Tibial artery (tissue), 4 donors: Measurements from ENCODE around the gene RILPL1.
"Not testable (repeated sequence)": the region's sequence is repeated elsewhere in the genome, so short reads cannot be mapped to it uniquely, and the experiment has no call there.

Source experiments
- DNase-seq, 2 donors: peaks; one replicate each; pipeline ENCODE4 v3.0.0-alpha.2; 2019
- H3K27ac ChIP-seq, 2 donors: fragments of 200-600 bp; sonication (generic) in 1 of 2; 1 replicate in 1 of 2; 2 replicates in 1 of 2; pipeline ENCODE4 v1.5.1; 2018 to 2019; ENCODE audit warnings: mild to moderate bottlenecking in 1 of 2
- H3K27me3 ChIP-seq, 2 donors: fragments of 200-600 bp; sonication (generic) in 1 of 2; one replicate each; pipeline versions ENCODE4 v1.5.1 to v1.6.0; 2016 to 2019
- H3K36me3 ChIP-seq, 3 donors: fragments of 200-600 bp; sonication (generic) in 2 of 3; one replicate each; pipeline ENCODE4 v1.5.1; 2016 to 2019; ENCODE audit warnings: mild to moderate bottlenecking in 2 of 3
- H3K4me1 ChIP-seq, 4 donors: fragments of 200-600 bp; sonication (generic) in 2 of 4; 1 replicate in 3 of 4; 2 replicates in 1 of 4; pipeline ENCODE4 v1.5.1; 2016 to 2019
- H3K4me3 ChIP-seq, 2 donors: fragments of 200-600 bp; sonication (generic) in 1 of 2; 1 replicate in 1 of 2; 2 replicates in 1 of 2; pipeline ENCODE4 v1.5.1; 2018 to 2019; ENCODE audit warnings: mild to moderate bottlenecking in 2 of 2
- H3K9me3 ChIP-seq, 3 donors: fragments of 200-600 bp; sonication (generic) in 1 of 3; one replicate each; pipeline ENCODE4 v1.5.1; 2016 to 2019
- CTCF ChIP-seq, 2 experiments: fragments of 200-600 bp in 1 of 2; fragments of 450-650 bp in 1 of 2; IDR thresholded peaks; one replicate each; pipeline ENCODE4 v1.5.1; 2017 to 2019; ENCODE audit warnings: antibody characterized with exemption in 2 of 2, mild to moderate bottlenecking in 1 of 2, moderate library complexity in 1 of 2
- intact Hi-C: fragments of 100-400 bp; cut with DNase I; formaldehyde crosslinking; loops from one replicate; pipeline ENCODE4 v1.15.0; 2023; ENCODE audit warnings: low total_unique reads

The RILPL1 gene

GRCh38 chr12:123548107-123548506 is 14.6 kb upstream of the RILPL1 start:
- Histone ChIP-seq H3K27me3 (peaks cover 0 to 3% of the 10 kb centered on the region in 2 donors), H3K27ac (no peak overlapping the region), H3K9me3 (no peaks in the 10 kb centered on the region), H3K4me1 (no peaks in the 10 kb centered on the region), H3K36me3 (no peaks in the 10 kb centered on the region), H3K4me3 (no peak overlapping the region)
- DNase-seq: no peak
- intact Hi-C loops: no loop called here
- no peak for TF ChIP-seq CTCF (IDR thresholded peaks at IDR 0.05)

GRCh38 chr12:123546281-123546680 is 12.8 kb upstream of the RILPL1 start:
- Histone ChIP-seq H3K27ac (no peak overlapping the region), H3K4me3 (no peak overlapping the region), H3K9me3 (no peaks in the 10 kb centered on the region), H3K4me1 (no peaks in the 10 kb centered on the region), H3K36me3 (no peaks in the 10 kb centered on the region), H3K27me3 (peaks cover 0 to 3% of the 10 kb centered on the region in 2 donors)
- TF ChIP-seq CTCF (IDR thresholded peaks at IDR 0.05): no peak
- no peak for DNase-seq
- intact Hi-C loops: no loop called here

- no peak overlapping the region for H3K27ac ChIP-seq
- no peaks in the 10 kb centered on the region for H3K36me3 ChIP-seq
- TF ChIP-seq CTCF (IDR thresholded peaks at IDR 0.05): no peak
Measured at GRCh38 chr12:123543541-123543940, 10.0 kb upstream of the RILPL1 start.

GRCh38 chr12:123540899-123541662 is 7.6 kb upstream of the RILPL1 start:
- Histone ChIP-seq H3K9me3 (no peaks in the 10 kb centered on the region), H3K27me3 (no peaks in the 10 kb centered on the region), H3K27ac (no peak overlapping the region), H3K4me3 (no peak overlapping the region), H3K4me1 (no peaks in the 10 kb centered on the region), H3K36me3 (no peaks in the 10 kb centered on the region)
- no peak for DNase-seq
- intact Hi-C loops: no loop called here
- TF ChIP-seq CTCF (IDR thresholded peaks at IDR 0.05): no peak

More at GRCh38 chr12:123543541-123543940, 10.0 kb upstream of the RILPL1 start:
- no peaks in the 10 kb centered on the region for H3K27me3 ChIP-seq
- H3K4me1 ChIP-seq: no peaks in the 10 kb centered on the region
- H3K4me3 ChIP-seq: no peak overlapping the region
- no peaks in the 10 kb centered on the region for H3K9me3 ChIP-seq
- DNase-seq: no peak
- intact Hi-C loops: no loop called here

GRCh38 chr12:123535952-123536351 is 2.4 kb upstream of the RILPL1 start:
- H3K4me3 ChIP-seq, H3K9me3 ChIP-seq, H3K27ac ChIP-seq, DNase-seq, H3K36me3 ChIP-seq, H3K27me3 ChIP-seq: not testable (repeated sequence)
- intact Hi-C loops: loop anchor here (10.0 kb wide), 1 partner anchor 141 kb away; no protein-coding TSS in a partner anchor
- H3K4me1 ChIP-seq: peaks cover 0 to 27% (median 21%) of the 10 kb centered on the region in 4 donors

- Histone ChIP-seq H3K4me3 (peak overlapping the region; percentile 75 to 93), H3K36me3 (peaks cover 0 to 7% (median under 1%) of the 10 kb centered on the region in 3 donors), H3K4me1 (peaks cover 0 to 38% (median 34%) of the 10 kb centered on the region in 4 donors), H3K9me3 (no peaks in the 10 kb centered on the region), H3K27ac (peak overlapping the region; percentile 87 to 96), H3K27me3 (no peaks in the 10 kb centered on the region)
- TF ChIP-seq CTCF (IDR thresholded peaks at IDR 0.05): no peak
- intact Hi-C loops: loop anchor here (10.0 kb wide), 1 partner anchor 138 kb away; no protein-coding TSS in a partner anchor
- DNase-seq: peak; percentile 41 to 80
Measured at GRCh38 chr12:123532808-123533649, 490 bp downstream of the RILPL1 start.
